C4-2B (cell line): Measurements from ENCODE around the gene COL4A2.

ENCODE experiments used
- CTCF ChIP-seq: fragments of 450-650 bp; conservative IDR thresholded peaks from 2 replicates; pipeline ENCODE4 v1.5.1; 2017; ENCODE audit warnings: mild to moderate bottlenecking
- ZFX ChIP-seq: fragments of 450-650 bp; IDR thresholded peaks from 2 replicates; pipeline ENCODE4 v1.6.1; 2017

GRCh38 chr13:110310541-110311442 lies 3.7 kb downstream of the COL4A2 start:
- no peak for TF ChIP-seq CTCF
- TF ChIP-seq ZFX: no peak
